Measurements from ENCODE around the gene COL4A1.
A peak's percentile ranks its signal among the peaks of the same experiment; 100 is the strongest.

COL4A1 gene

GRCh38 chr13:110127986-110128511, 178.9 kb downstream of the COL4A1 start:
- no peaks in the 10 kb centered on the region for H3K27me3 ChIP-seq
- no peak for DNase-seq
- intact Hi-C loops (cut with DNase I; ENCODE audit: low total_unique reads) = no loop called here
- peak overlapping the region in 1 of 2 donors; percentile 69 for H3K27ac ChIP-seq
- no peak overlapping the region for H3K4me3 ChIP-seq
- TF ChIP-seq CTCF (IDR thresholded peaks at IDR 0.05) = no peak
- H3K4me1 ChIP-seq = peaks cover 0 to 29% (median 19%) of the 10 kb centered on the region in 4 donors
- H3K36me3 ChIP-seq = no peaks in the 10 kb centered on the region
- no peaks in the 10 kb centered on the region for H3K9me3 ChIP-seq

- H3K4me3 ChIP-seq = peak overlapping the region; percentile 11 to 21
- intact Hi-C loops (cut with DNase I; ENCODE audit: low total_unique reads) = no loop called here
- H3K36me3 ChIP-seq = no peaks in the 10 kb centered on the region
- peaks cover 0 to 32% (median 19%) of the 10 kb centered on the region in 4 donors for H3K4me1 ChIP-seq
- H3K27me3 ChIP-seq = no peaks in the 10 kb centered on the region
- no peak for TF ChIP-seq CTCF (IDR thresholded peaks at IDR 0.05)
- H3K27ac ChIP-seq = peak overlapping the region; percentile 69 to 75
- DNase-seq = peak in 1 of 2 donors; percentile 50
- no peaks in the 10 kb centered on the region for H3K9me3 ChIP-seq
Measured at GRCh38 chr13:110126391-110126961, 180.5 kb downstream of the COL4A1 start.

- peaks cover 0 to 32% (median 19%) of the 10 kb centered on the region in 4 donors for H3K4me1 ChIP-seq
- intact Hi-C loops (cut with DNase I; ENCODE audit: low total_unique reads) = no loop called here
- no peak for TF ChIP-seq CTCF (IDR thresholded peaks at IDR 0.05)
Measured at GRCh38 chr13:110125613-110126272, 181.2 kb downstream of the COL4A1 start.

GRCh38 chr13:110125157-110125556, 181.8 kb downstream of the COL4A1 start:
- intact Hi-C loops (cut with DNase I; ENCODE audit: low total_unique reads) = no loop called here
- no peak for TF ChIP-seq CTCF (IDR thresholded peaks at IDR 0.05)
- H3K36me3 ChIP-seq = no peaks in the 10 kb centered on the region
- no peaks in the 10 kb centered on the region for H3K9me3 ChIP-seq
- peaks cover 0 to 32% (median 19%) of the 10 kb centered on the region in 4 donors for H3K4me1 ChIP-seq
- no peak overlapping the region for H3K27ac ChIP-seq
- H3K4me3 ChIP-seq = no peak overlapping the region
- peaks cover 0 to under 1% of the 10 kb centered on the region in 2 donors for H3K27me3 ChIP-seq
- DNase-seq = no peak

More at GRCh38 chr13:110125613-110126272, 181.2 kb downstream of the COL4A1 start:
- H3K27ac ChIP-seq = peak overlapping the region; percentile 69 to 75
- peak overlapping the region in 1 of 2 donors; percentile 21 for H3K4me3 ChIP-seq
- no peaks in the 10 kb centered on the region for H3K9me3 ChIP-seq
- no peaks in the 10 kb centered on the region for H3K36me3 ChIP-seq
- no peak for DNase-seq
- no peaks in the 10 kb centered on the region for H3K27me3 ChIP-seq

- Histone ChIP-seq H3K4me3 (no peak overlapping the region), H3K9me3 (no peaks in the 10 kb centered on the region), H3K4me1 (peaks cover 0 to 32% (median 19%) of the 10 kb centered on the region in 4 donors), H3K36me3 (no peaks in the 10 kb centered on the region), H3K27ac (no peak overlapping the region), H3K27me3 (peaks cover 0 to 6% of the 10 kb centered on the region in 2 donors)
- intact Hi-C loops (cut with DNase I; ENCODE audit: low total_unique reads) = no loop called here
- DNase-seq = no peak
- TF ChIP-seq CTCF (IDR thresholded peaks at IDR 0.05) = no peak
Measured at GRCh38 chr13:110124201-110124940, 182.6 kb downstream of the COL4A1 start.

All from tibial artery (tissue), 4 donors.